Heart left ventricle (tissue), 16 donors: ENCODE results near the gene ADAM19. TPM values are rescaled to one million over a fixed set of nuclear protein-coding genes. Genes with fewer than 3 reads are reported as not detected.

Source experiments
- ATAC-seq, 4 donors: fragments of 200-7000 bp; cut with Tn5 transposase; one replicate each; pipeline ENCODE4 v1.9.1; 2020 to 2022; ENCODE audit warnings: moderate library complexity in 4 of 4, mild to moderate bottlenecking in 3 of 4, moderate number of reproducible peaks in 1 of 4
- DNase-seq, 5 donors: peaks; one replicate each; pipeline ENCODE4 v3.0.0-alpha.2; 2020
- H3K27ac ChIP-seq, 12 donors: fragments of 200-600 bp; sonication (generic) in 4 of 12; one replicate each; pipeline versions ENCODE4 v1.5.0 to v1.8.0; 2016 to 2022; ENCODE audit warnings: mild to moderate bottlenecking in 2 of 12
- H3K27me3 ChIP-seq, 9 donors: fragments of 200-600 bp; sonication (generic) in 2 of 9; one replicate each; pipeline versions ENCODE4 v1.5.1 to v1.8.0; 2016 to 2022; ENCODE audit warnings: mild to moderate bottlenecking in 3 of 9
- H3K36me3 ChIP-seq, 9 donors: fragments of 200-600 bp; sonication (generic) in 2 of 9; one replicate each; pipeline versions ENCODE4 v1.5.0 to v1.8.0; 2018 to 2022; ENCODE audit warnings: mild to moderate bottlenecking in 2 of 9
- H3K4me1 ChIP-seq, 12 donors: fragments of 200-600 bp; sonication (generic) in 4 of 12; one replicate each; pipeline versions ENCODE4 v1.5.0 to v1.8.0; 2016 to 2022; ENCODE audit warnings: mild to moderate bottlenecking in 3 of 12
- H3K4me3 ChIP-seq, 12 donors: fragments of 200-600 bp; sonication (generic) in 4 of 12; one replicate each; pipeline versions ENCODE4 v1.5.0 to v1.8.0; 2017 to 2022; ENCODE audit warnings: mild to moderate bottlenecking in 9 of 12, moderate library complexity in 4 of 12
- H3K9me3 ChIP-seq, 12 donors: fragments of 200-600 bp; sonication (generic) in 4 of 12; one replicate each; pipeline versions ENCODE4 v1.5.0 to v1.8.0; 2016 to 2022; ENCODE audit warnings: mild to moderate bottlenecking in 1 of 12
- CTCF ChIP-seq, 12 donors: fragments of 200-600 bp; sonication (generic) in 4 of 12; IDR thresholded peaks; one replicate each; pipeline versions ENCODE4 v1.5.0 to v1.8.0; 2018 to 2022; ENCODE audit warnings: antibody characterized with exemption in 12 of 12, mild to moderate bottlenecking in 5 of 12
- POLR2A ChIP-seq, 2 donors: fragments of 450-650 bp; IDR thresholded peaks; one replicate each; pipeline ENCODE4 v1.6.1; 2017; ENCODE audit warnings: antibody characterized with exemption in 2 of 2, mild to moderate bottlenecking in 2 of 2, moderate library complexity in 2 of 2
- WGBS, 4 donors: extraction: QIAGEN DNeasy Blood & Tissue Kit in 2 of 4; methylation state at CpG; one replicate each; pipeline versions ENCODE4 v1.1.5 to v1.1.7; 2013 to 2018; 5-methylcytosine and 5-hydroxymethylcytosine counted together
- intact Hi-C, 10 donors: fragments of 100-400 bp; cut with DNase I; formaldehyde crosslinking; loops; one replicate each; pipeline versions ENCODE4 v1.11.1 to v1.14.2; 2022
- polyA plus RNA-seq, 2 donors: library from polyadenylated mRNA; stranded (reverse); fragments of 200-250 nt; gene quantifications; one replicate each; pipeline ENCODE4 v1.2.3, GENCODE V29; 2013
- total RNA-seq, 9 donors: library from RNA; depleted of rRNA in 2 of 9; stranded (reverse); fragments of >200 nt in 2 of 9; fragmentation: NEBNext Ultra II Directional in 3 of 9; extraction: Animal tissue kit (Norgen Biotek cat#: 25700) in 3 of 9; gene quantifications; one replicate each; pipeline versions ENCODE4 v1.1.0 to v1.2.4, GENCODE V29; 2016 to 2023
- donor health status: ischemic (EF 13 %, LVEDD 7.1; RV severe dilation, severe dysfunction).
- donor health status: healthy with polysubstance abuse.
- donor health status: DM: no; HTN: yes; CAD: no.
- donor health status: DM: no; HTN: no; CAD: no.
- donor health status: ischemic (EF 25% LVEDD 6.9; RV normal size, moderate dysfunction).
- donor health status: ischemic (EF 25% LVEDD 5.7; RV mildly dilated, moderate dysfunction).
- donor health status: healthy.
- donor health status: DM: yes; HTN: yes; CAD: no.
- donor health status: ischemic (EF 35%, LVEDD 5.7; RV mildly dilated, moderate dysfunction).
- donor health status: nonischemic (EF 11% LVEDD 7.7; RV severe dilation, severe dysfunction).
- donor health status: DM: yes; HTN: yes; CAD: no.
- donor health status: PGD.
- donor health status: ischemic (EF 29% LVEDD 5.4; RV normal size, mild dysfunction).
- donor health status: nonischemic (EF 23%, LVEDD 6.1; RV moderate dilation, normal function).

Gene ADAM19
- total and polyA plus RNA-seq, 11 donors, result 6.5 to 47.6 (median 19.0) TPM

- no peaks in the 10 kb centered on the region for H3K27me3 ChIP-seq
- no peak for TF ChIP-seq CTCF (IDR thresholded peaks at IDR 0.05)
- no peak for TF ChIP-seq POLR2A (IDR thresholded peaks at IDR 0.05)
- DNase-seq, result no peak
- ATAC-seq, result peak in 1 of 4 donors; percentile 17
- no peak overlapping the region for H3K27ac ChIP-seq
- H3K36me3 ChIP-seq, result no peaks in the 10 kb centered on the region
- H3K4me3 ChIP-seq, result no peak overlapping the region
- peaks cover 0 to 57% (median 0%) of the 10 kb centered on the region in 12 donors for H3K4me1 ChIP-seq
- intact Hi-C loops, result no loop called here
- 87 to 94% (median 88%) methylated on average over 3 of the region's 3 CpGs for WGBS, 4 donors
- H3K9me3 ChIP-seq, result no peaks in the 10 kb centered on the region
Observed at GRCh38 chr5:157599565-157599964, 24.0 kb upstream of the ADAM19 start.

GRCh38 chr5:157598350-157598936 is 22.9 kb upstream of the ADAM19 start:
- intact Hi-C loops, result no loop called here
- Histone ChIP-seq H3K4me1 (peaks cover 0 to 57% (median 0%) of the 10 kb centered on the region in 12 donors), H3K27ac (no peak overlapping the region), H3K4me3 (no peak overlapping the region), H3K36me3 (no peaks in the 10 kb centered on the region), H3K9me3 (no peaks in the 10 kb centered on the region), H3K27me3 (no peaks in the 10 kb centered on the region)
- TF ChIP-seq POLR2A (IDR thresholded peaks at IDR 0.05) (no peak), CTCF (IDR thresholded peaks at IDR 0.05) (no peak)
- ATAC-seq (no peak), DNase-seq (no peak)
- 73 to 99% (median 85%) methylated on average over 2 of the region's 2 CpGs for WGBS, 4 donors

GRCh38 chr5:157597277-157597676 is 21.7 kb upstream of the ADAM19 start:
- TF ChIP-seq CTCF (IDR thresholded peaks at IDR 0.05) (no peak), POLR2A (IDR thresholded peaks at IDR 0.05) (no peak)
- intact Hi-C loops, result no loop called here
- no peaks in the 10 kb centered on the region for H3K36me3 ChIP-seq
- H3K27ac ChIP-seq, result no peak overlapping the region
- WGBS, 4 donors, result 63 to 85% (median 72%) methylated on average over 1 of the region's 1 CpG
- H3K4me3 ChIP-seq, result no peak overlapping the region
- no peaks in the 10 kb centered on the region for H3K9me3 ChIP-seq
- no peaks in the 10 kb centered on the region for H3K27me3 ChIP-seq
- ATAC-seq, result no peak
- H3K4me1 ChIP-seq, result peaks cover 0 to 57% (median 3%) of the 10 kb centered on the region in 12 donors
- no peak for DNase-seq

GRCh38 chr5:157596487-157596886 is 20.9 kb upstream of the ADAM19 start:
- peak in 3 of 4 donors; percentile 42 to 56 (median 52) for ATAC-seq
- H3K27ac ChIP-seq, result peak overlapping the region in 1 of 12 donors; percentile 1
- H3K4me1 ChIP-seq, result peaks cover 0 to 61% (median 3%) of the 10 kb centered on the region in 12 donors

More at GRCh38 chr5:157596487-157596886, 20.9 kb upstream of the ADAM19 start:
- DNase-seq, result no peak
- TF ChIP-seq CTCF (IDR thresholded peaks at IDR 0.05) (no peak), POLR2A (IDR thresholded peaks at IDR 0.05) (no peak)
- intact Hi-C loops, result no loop called here
- Histone ChIP-seq H3K36me3 (no peaks in the 10 kb centered on the region), H3K4me3 (no peak overlapping the region), H3K27me3 (no peaks in the 10 kb centered on the region), H3K9me3 (no peaks in the 10 kb centered on the region)
- 85 to 88% (median 87%) methylated on average over 5 of the region's 5 CpGs for WGBS, 4 donors
